CD4-positive, alpha-beta T cell treated with Interleukin-15 for 1 hour (primary cell): ENCODE data around the gene REG3A.

ENCODE experiments used
- DNase-seq: peaks from one replicate; pipeline ENCODE4 v3.0.0-alpha.2; 2020

Gene REG3A

DNA sequence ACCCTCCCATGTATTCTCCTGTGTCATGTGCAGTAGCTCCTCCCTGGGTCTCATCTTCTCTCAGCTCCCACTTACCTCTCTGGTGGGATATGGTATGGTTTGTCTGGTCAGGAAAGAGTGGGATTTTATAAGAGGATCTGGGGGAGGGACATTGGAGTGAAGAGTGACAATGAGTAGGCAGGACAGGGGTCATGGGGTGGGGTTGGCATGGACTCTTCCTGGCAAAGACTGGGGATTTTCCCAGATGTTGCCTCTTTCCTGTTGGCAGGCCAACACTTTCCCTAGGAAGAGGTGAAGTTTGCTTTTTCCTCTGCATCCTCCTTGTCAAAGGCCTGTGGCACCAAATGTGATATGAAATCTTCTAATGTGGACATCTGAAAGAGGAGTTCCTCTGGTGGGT lies at the start of gene REG3A:
Gene REG3A, minus strand, starts transcription at position 101 of the 400 bp plus-strand sequence. CDS start 348 bp downstream, outside the sequence.
- no peak for DNase-seq

- DNase-seq, result no peak
These were observed 41.2 kb upstream of the REG3A start for GRCh38 chr2:79200762-79201161.

DNA sequence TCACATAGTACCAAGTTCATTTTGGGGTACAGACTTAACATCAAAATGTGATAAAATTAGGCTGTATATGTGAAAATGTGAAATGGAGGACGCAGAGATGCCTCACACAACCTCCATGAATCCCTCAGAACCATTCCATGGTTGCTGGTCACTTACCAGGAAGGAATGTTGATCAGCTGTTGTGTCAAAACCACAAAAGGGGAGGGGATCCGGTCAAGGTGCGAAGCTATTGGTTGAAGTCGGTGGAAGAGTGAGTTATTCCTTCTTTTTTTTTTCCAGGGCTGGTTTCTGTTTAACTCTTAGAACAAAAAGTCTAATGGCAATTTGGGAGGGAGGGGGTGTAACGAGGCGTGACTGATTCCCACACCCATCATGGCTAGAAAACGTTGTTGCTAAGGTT lies 32.3 kb upstream of the REG3A start:
- no peak for DNase-seq

GRCh38 chr2:79191081-79191480 lies 31.5 kb upstream of the REG3A start:
- no peak for DNase-seq

DNA sequence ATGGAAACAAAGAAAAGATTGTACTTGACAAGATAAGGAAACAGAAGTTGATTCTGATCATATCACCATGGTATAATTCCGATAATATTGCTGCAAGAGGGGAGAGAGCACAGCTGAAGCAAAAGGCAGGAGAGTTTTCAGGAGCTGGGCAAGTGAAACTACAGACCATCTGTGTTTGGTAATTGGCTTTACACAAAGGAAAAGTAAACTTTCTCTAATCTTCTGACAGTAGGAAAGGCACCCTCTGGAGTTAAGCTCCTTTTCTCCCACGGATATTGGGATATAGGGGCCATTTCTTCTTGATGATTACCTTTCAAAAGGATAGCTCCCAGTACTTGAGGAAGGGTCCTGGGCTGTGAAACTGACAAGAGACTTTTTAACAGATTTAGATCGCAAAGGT lies 29.9 kb upstream of the REG3A start:
- DNase-seq, result no peak

DNA sequence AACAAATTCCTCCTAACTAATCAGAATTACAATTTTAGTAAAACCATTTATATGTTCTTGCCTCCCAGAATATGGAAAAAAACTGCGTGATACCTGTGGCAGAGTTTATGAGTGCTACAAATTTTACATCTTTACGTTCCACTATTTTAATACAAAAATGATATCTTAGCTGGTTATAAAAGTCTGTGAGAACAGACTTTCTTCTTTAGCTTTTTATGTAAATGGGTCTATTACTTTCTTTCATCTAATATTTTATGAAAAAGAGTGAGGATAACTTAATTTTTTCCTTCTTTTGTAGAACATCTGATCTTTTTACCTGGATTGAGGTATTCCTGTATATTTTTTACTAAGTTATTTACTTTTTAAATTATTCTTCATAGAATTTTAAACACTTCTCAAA lies 22.1 kb upstream of the REG3A start:
- no peak for DNase-seq

DNA sequence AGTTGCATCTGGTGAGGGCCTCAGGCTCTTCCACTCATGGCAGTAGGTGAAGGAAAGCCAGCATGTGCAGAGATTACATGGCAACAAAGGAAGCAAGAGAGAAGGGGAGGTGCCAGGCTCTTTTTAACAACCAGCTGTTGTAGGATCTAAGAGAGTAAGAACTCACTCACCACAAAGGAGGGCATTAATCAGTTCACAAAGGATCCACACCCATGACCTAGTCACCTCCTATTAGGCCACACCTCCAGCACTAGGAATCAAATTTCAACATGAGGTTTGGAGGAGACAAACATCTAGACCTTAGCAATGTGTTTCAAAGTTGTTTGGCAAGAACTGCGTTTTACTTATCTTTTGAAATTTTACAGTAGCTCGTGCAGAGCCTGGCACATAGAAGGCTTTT lies 20.5 kb upstream of the REG3A start:
- no peak for DNase-seq

GRCh38 chr2:79179036-79179435 lies 19.5 kb upstream of the REG3A start:
- no peak for DNase-seq

- no peak for DNase-seq
These were observed 18.6 kb upstream of the REG3A start for GRCh38 chr2:79178076-79178674.

DNA sequence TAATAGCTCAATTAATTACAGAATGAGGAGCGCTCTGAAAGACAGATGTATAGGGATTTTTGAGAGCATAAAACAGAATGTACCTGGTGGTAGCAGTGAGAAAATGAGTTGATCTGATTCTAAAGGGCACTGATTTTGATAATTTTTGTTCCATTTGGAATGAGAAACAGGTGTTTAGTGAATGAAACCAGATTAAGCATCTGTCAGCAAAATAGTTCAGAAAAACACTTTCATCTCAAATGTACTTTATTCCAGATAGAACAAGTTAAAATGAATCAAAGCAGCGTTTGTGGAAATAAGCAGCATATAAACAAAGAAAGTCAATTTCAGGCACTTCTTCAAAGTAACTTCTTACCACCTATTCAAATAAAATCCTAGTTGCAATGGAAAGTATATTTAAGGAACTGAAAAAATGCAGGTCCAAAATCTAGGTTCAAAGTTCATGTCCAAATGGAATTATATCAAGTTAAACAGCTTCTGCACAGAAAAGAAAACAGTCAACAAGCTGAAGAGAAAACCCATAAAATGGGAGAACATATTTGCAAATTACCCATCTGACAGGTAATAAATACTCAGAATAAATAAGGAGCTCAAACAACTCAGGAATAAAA lies 11.9 kb upstream of the REG3A start:
- DNase-seq, result no peak

GRCh38 chr2:79162801-79163200 lies 3.2 kb upstream of the REG3A start:
- no peak for DNase-seq

DNA sequence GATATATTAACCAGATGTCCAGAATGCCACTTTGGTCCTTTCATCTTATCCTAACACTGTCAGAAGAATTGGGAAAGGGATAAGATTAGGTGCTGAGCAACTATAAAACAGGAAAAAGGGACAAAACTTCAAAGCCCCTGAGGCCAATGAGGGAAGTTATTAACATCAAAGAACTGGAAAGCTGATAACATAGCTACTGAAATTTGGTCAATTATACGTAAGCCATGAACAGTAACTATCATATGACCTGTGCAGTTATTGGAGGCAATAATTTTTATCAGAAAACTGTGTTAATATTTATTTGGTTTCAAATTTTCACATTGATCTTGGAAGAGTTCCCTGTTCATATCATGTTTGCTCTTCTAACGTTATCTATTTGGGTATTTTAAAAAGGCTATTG lies 2.6 kb upstream of the REG3A start:
- no peak for DNase-seq

GRCh38 chr2:79159030-79159429 lies 523 bp downstream of the REG3A start:
- no peak for DNase-seq

GRCh38 chr2:79155826-79156476 lies 3.6 kb downstream of the REG3A start:
- DNase-seq, result no peak

DNA sequence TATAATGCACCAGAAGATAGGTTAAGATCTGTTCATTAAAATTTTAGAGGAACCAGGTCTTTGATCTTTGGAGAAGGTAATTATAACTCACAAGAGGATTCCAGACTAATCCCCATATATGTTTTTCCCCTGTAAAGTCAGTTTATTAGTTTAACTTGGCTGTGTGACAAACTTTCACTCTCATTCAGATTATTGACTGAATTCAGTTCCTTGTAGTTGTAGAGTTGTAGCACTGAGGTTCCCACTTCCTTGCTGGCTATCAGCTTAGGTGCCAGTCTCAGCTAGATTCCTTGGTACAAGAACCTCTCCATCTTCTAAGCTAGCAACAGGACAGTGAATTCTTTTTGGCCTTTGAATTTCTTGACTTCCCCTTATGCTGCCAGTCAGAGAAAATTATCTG lies 20.1 kb downstream of the REG3A start:
- no peak for DNase-seq

DNA sequence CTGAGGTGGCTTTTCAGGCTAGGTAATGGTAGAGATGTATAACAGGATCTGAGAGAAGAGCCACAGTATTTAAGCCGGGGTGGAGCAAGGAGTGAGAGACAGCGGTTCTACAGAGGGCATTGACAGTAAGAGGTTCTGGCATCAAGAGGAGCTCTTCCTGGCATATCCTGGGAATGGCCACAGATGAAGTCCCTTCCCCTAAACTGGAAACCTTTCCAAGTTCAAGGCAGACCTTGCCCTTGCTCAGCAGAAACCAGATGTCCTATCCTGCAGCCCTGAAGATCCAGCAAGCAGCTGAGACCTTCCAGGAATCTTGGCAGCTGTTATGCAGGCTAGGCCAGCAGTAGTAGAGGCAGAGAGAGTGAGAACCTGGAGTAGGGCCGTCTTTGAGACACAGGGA lies 21.2 kb downstream of the REG3A start:
- no peak for DNase-seq

DNA sequence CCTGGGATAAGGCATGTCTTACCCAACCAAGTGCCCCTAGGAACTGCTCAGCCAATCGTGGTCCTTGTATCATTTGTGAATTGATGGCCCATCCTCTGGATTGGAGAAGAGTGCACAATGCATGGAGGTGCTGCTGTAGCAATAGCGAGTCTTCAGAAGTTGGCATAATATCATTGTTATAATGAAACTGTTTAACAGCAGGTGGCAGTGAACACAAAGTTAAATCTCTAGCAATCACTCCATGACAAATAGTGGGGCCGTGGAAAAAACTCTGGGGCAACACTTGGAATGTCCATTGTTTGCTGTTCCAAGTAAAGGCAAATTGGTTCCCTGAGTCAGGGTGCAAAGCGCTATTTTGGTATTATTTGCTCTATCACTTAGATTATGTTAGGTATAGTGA lies 27.9 kb downstream of the REG3A start:
- DNase-seq, result no peak

GRCh38 chr2:79129804-79130203 lies 29.7 kb downstream of the REG3A start:
- no peak for DNase-seq

GRCh38 chr2:79129260-79129659 lies 30.3 kb downstream of the REG3A start:
- no peak for DNase-seq

- no peak for DNase-seq
These were observed 31.1 kb downstream of the REG3A start for GRCh38 chr2:79128406-79128805.

DNA sequence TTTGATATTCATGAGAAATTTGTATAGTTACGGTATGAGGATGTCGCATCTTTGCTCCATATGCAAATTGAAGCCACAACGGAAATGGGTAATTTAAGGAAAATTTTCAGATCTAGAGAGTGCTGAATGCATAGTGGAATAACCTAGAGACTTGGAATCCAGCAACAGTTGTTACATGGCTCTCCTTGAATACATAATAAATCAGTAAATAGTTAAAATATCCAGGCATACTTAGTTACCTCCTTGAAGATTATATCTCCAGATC lies 33.9 kb downstream of the REG3A start:
- DNase-seq, result no peak

GRCh38 chr2:79124907-79125720 lies 34.4 kb downstream of the REG3A start:
- DNase-seq, result no peak

- DNase-seq, result no peak
These were observed 36.9 kb downstream of the REG3A start for GRCh38 chr2:79122676-79123075.

- DNase-seq, result no peak
These were observed 39.3 kb downstream of the REG3A start, which contains the start of gene REG1A for GRCh38 chr2:79120194-79120713. TSS of gene REG1A (plus strand) at chr2:79120488. CDS start at chr2:79120862, 374 bp downstream.
